Activated naive CD4-positive, alpha-beta T cell treated with anti-CD3 and anti-CD28 coated beads, Interleukin-2, amount 50 U/mL, for 24 hours (primary cell): Measurements from ENCODE around the gene SEPTIN11.

Source experiments
- H3K27ac Mint-ChIP-seq: one replicate; pipeline ENCODE4 v1.8.0; 2021; ENCODE audit warnings: mild to moderate bottlenecking, mixed read lengths
- H3K27me3 Mint-ChIP-seq: one replicate; pipeline ENCODE4 v1.8.0; 2021; ENCODE audit warnings: mixed read lengths
- H3K36me3 Mint-ChIP-seq: one replicate; pipeline ENCODE4 v1.8.0; 2021; ENCODE audit warnings: mixed read lengths
- H3K4me1 Mint-ChIP-seq: one replicate; pipeline ENCODE4 v1.8.0; 2021; ENCODE audit warnings: mixed read lengths
- H3K4me3 Mint-ChIP-seq: one replicate; pipeline ENCODE4 v1.8.0; 2021; ENCODE audit warnings: mild to moderate bottlenecking, mixed read lengths
- H3K9me3 Mint-ChIP-seq: one replicate; pipeline ENCODE4 v1.8.0; 2021; ENCODE audit warnings: mixed read lengths

SEPTIN11 gene

DNA sequence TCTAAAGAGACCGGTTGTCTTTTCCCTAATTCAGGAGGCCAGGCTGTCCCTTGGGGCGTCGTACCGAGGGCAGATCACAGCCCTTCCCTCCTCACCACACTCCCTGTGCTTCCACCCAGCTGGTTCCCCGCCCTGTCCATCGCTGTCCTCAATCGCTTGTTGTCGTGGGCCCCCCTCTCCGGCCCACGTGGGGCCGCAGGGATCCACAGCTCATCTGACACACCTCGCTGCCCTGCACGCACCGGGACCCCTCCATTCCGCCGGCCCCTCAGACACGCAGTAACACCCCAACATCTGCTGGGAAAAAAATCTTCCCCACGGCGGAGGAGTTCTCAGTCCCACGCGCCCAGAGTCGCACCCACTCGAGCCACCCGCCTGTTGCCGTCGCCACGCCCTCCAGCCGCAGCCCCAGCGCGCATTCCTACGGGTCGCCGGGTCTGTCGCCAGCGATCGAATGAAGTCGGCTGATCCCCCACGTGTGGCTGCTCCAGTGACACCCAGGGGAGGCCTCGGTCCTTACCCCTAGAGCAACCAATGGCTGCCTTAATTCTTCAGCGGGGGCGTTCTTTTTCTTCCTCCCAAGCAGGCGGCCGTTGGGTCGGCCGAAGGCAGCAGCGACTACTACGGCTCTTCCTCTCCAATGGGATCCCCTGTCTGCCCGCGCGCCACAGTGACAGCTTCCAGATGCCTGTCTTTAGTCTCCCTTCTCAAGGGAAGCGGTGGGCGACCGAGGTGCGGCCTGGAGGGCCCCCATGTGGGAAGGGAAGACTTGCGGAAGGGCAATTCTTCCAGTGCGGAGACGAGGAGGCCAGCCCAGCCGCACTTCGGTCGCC lies 893 bp upstream of the SEPTIN11 start:
- Mint-ChIP-seq H3K27me3 (peaks cover 6% of the 10 kb centered on the region), H3K4me1 (peaks cover 22% of the 10 kb centered on the region), H3K27ac (no peak overlapping the region), H3K9me3 (no peaks in the 10 kb centered on the region), H3K36me3 (no peaks in the 10 kb centered on the region), H3K4me3 (peak overlapping the region; percentile 84)

DNA sequence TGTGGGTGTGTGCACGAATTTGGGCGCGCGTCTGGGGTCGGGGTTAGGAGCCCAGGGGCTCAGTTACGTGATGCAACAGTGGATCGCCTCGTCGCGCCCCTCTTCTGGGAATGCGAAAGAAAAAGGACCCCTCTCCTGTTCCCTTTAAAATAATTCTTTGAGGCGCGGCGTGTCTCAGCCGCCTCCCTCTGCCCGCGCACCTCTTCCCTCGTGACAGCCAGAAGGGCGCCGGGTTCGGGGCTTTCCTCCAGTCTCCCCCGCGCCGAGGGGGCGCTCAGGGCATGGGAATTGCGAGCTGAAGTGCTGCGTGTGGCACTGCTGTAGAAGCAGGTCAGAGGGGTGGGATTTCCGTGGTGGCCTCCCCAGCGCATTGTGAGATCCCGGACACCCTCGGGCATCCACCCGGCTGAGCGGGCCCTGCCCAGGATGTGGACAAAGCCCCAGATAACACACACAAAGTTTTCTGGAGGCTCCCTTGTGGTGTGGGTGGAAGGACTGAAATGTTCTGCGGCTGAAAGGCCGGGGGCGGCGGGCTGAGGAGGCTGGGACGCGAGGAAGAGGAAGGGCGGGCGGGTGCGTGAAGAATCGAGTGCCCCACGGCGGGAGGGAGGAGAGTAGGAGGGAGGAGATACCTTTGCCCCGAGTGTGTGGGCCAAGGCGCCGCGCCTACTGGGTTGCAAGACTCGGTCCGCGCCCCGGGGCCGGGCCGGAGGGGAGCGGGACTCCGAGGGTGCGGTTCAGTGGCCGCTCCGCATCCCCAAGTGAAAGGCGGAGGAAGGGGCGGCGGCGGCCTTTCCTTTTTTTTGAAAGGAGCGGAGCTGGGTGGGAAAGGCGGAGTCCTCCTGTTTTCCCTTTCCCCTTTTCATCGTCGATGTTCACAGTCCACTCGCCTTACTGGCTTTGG lies 752 bp downstream of the SEPTIN11 start:
- Mint-ChIP-seq H3K4me3 (peak overlapping the region; percentile 84), H3K27me3 (peaks cover 9% of the 10 kb centered on the region), H3K9me3 (no peaks in the 10 kb centered on the region), H3K36me3 (peaks cover 3% of the 10 kb centered on the region), H3K27ac (peak overlapping the region; percentile 87), H3K4me1 (peaks cover 25% of the 10 kb centered on the region)

DNA sequence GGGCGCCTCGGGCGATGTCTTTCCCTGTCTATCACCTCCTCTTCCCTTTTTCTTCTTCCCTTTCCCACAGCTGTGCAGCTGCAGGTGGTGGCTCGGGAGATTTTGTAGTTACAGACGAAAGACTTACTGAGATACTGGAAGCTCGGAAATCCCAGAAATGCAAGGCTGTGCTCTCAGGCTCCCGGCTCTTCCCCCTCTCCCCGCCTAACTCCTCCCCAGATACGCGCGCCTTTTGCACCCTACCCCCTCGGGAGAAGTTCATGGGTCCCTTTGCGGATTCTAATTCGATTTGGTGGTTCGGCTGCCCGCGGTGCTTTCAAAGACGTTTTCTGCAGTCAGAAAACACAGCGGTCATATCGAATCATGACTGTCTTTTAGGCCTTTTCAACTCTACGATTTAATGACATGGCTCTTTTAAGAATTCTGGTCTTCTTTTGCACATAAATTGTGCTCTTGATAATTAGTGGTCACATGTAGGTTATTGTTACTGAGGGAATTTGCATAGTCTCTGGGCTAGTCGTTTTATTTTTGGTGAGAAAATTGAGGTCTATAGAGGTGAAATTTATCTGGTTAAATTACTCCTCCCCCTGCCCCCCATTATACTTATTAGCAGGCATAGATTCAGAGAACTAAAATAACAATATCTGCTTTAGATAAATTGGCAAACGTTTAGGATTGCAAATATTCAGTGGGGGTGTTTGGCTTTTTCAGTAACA lies 1.6 kb downstream of the SEPTIN11 start:
- peak overlapping the region; percentile 36 for H3K27ac Mint-ChIP-seq
- no peaks in the 10 kb centered on the region for H3K9me3 Mint-ChIP-seq
- peaks cover 26% of the 10 kb centered on the region for H3K4me1 Mint-ChIP-seq
- peaks cover 11% of the 10 kb centered on the region for H3K27me3 Mint-ChIP-seq
- peaks cover 5% of the 10 kb centered on the region for H3K36me3 Mint-ChIP-seq
- H3K4me3 Mint-ChIP-seq, result peak overlapping the region; percentile 84

DNA sequence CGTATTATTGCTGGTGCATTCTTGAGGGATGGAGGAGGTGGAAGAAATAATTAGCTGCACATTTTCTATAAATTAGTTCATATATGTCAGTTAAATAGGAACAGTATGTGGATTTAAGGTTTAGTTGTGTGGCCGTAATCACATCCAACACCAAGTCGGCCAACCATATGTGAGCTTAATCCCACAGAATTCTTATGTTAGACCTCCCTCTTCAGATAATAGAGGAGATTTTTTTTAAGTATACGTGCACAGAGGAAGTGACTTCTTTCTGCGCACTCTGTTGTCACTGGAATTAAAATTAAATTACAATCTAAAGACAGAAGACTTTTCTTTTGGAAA lies 2.1 kb downstream of the SEPTIN11 start:
- H3K9me3 Mint-ChIP-seq, result no peaks in the 10 kb centered on the region
- peaks cover 11% of the 10 kb centered on the region for H3K27me3 Mint-ChIP-seq
- H3K36me3 Mint-ChIP-seq, result peaks cover 6% of the 10 kb centered on the region
- peaks cover 26% of the 10 kb centered on the region for H3K4me1 Mint-ChIP-seq
- peak overlapping the region; percentile 36 for H3K27ac Mint-ChIP-seq
- peak overlapping the region; percentile 17 for H3K4me3 Mint-ChIP-seq

DNA sequence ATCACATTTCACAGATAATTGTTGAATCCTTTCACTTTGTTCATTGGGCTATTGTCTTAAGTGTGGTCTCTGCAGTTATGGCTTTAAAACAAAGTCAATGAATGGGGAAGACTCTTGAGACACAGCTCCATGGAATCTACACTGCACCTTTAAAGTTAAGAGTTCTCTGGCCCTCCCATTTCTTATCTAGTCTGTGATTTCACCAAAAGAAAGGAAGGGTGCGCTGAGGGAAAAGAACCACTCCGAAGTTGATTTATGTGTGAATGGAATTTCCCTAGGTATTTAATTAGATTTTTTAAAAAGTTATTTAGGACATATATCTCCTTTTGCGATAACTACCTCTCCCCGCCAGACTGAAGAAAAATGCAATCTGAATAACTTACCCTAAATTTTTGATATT lies 2.5 kb downstream of the SEPTIN11 start:
- H3K27ac Mint-ChIP-seq, result no peak overlapping the region
- H3K4me1 Mint-ChIP-seq, result peaks cover 26% of the 10 kb centered on the region
- H3K27me3 Mint-ChIP-seq, result peaks cover 11% of the 10 kb centered on the region
- no peaks in the 10 kb centered on the region for H3K9me3 Mint-ChIP-seq
- peaks cover 6% of the 10 kb centered on the region for H3K36me3 Mint-ChIP-seq
- no peak overlapping the region for H3K4me3 Mint-ChIP-seq

DNA sequence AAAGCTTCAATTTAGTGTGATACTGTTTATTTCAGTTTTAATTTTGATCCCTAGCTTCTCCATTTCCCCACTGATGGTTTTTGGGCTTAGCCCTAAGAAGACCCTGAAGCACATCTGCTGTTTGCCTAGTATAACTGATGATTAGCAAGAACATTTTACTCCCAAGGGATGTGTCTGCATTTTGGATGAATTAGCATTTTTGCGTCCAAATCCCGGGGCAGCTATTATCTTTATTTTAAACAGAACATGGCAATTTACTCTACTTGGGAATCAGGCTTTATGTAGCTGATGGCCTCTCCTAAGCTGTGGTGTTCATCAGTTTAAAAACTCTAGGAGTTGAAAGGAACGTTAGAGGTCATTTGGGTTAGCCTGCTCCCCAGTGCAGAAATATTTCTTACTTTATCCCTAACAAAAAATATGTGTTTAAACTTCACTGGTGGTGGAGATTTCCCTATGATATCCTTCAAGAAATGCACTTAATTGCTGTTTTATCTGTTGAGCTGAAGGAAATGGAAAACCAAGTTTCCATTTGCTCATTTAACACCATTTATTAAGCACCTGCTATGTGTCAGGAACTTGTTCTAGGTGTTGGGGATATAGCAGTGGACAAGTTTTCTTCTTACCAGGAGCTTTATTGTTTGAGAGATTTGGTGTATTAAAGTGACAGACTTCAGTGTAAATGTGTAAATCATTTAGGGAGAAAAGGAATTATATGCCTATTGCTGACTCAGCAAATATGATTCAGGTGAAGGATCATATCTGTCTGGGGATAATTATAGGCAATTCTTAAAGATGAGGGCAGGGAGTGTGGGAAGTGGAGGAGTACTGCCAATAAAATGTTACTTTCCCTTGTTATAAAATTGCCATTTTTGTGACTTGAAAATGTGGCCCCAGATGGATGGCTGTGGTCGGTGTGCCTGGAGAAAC lies 3.4 kb downstream of the SEPTIN11 start:
- Mint-ChIP-seq H3K36me3 (peaks cover 6% of the 10 kb centered on the region), H3K4me3 (no peak overlapping the region), H3K4me1 (peaks cover 26% of the 10 kb centered on the region), H3K27ac (no peak overlapping the region), H3K9me3 (no peaks in the 10 kb centered on the region), H3K27me3 (peaks cover 11% of the 10 kb centered on the region)

DNA sequence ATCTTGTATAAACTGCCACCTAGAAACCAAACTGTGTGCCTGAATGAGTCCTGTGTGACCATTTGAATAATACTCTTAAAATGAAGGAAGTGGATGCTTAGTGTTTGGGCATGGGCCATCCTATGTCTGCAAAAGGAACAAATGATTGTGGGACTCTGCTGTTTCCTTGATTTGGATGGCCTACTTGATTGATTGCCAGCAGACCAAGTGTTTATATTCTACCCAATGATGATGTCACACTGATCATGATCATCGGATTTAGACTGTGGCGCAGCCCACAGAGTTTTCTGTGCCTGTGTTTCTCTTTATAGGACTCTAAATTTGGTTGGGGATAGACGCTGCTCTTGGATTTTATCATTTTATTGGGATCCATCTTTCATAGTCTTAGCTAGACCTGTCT lies 4.4 kb downstream of the SEPTIN11 start:
- H3K4me3 Mint-ChIP-seq, result no peak overlapping the region
- H3K9me3 Mint-ChIP-seq, result no peaks in the 10 kb centered on the region
- peaks cover 6% of the 10 kb centered on the region for H3K36me3 Mint-ChIP-seq
- peaks cover 20% of the 10 kb centered on the region for H3K4me1 Mint-ChIP-seq
- peaks cover 11% of the 10 kb centered on the region for H3K27me3 Mint-ChIP-seq
- no peak overlapping the region for H3K27ac Mint-ChIP-seq

DNA sequence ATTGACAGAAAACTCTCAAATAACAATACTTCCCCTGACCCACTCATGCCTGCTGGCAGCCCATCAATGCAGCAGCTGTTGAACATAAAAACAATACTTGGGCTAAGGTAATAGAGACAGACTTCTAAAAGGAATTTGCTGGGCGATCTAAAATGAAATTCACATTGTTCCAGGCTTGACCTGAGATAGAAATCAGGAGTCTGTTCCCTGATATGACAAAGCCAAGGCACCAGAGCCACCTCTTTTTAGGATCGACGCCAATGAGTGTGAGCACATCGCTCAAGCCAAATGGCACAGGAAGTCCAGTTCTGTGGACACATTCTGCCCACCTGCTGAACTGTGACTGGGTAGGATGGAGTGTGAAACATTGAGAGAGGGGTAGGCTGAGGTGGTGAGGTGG lies 4.9 kb downstream of the SEPTIN11 start:
- Mint-ChIP-seq H3K27me3 (peaks cover 11% of the 10 kb centered on the region), H3K4me3 (no peak overlapping the region), H3K4me1 (peaks cover 23% of the 10 kb centered on the region), H3K9me3 (no peaks in the 10 kb centered on the region), H3K27ac (no peak overlapping the region), H3K36me3 (peaks cover 8% of the 10 kb centered on the region)

DNA sequence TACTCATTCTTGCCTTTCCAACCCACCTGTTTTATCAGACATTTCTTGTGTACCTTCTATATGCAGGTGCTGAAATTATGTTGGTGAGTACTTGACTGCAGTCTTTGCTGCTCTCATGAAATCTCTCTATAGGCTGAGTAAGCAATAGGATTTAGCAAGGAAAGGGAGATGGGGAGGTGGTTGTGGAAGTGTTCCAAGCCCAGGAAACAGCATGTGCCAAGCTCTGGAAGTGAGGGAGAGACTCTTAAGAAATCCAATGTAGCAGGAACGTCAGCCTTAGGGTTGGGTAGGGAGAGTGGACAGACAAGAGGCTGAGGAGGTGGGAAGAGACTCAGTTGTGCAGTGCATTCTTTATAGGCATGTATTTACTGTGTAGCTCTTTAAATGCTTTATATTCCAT lies 5.6 kb downstream of the SEPTIN11 start:
- peaks cover 28% of the 10 kb centered on the region for H3K4me1 Mint-ChIP-seq
- no peak overlapping the region for H3K4me3 Mint-ChIP-seq
- peaks cover 8% of the 10 kb centered on the region for H3K36me3 Mint-ChIP-seq
- H3K27me3 Mint-ChIP-seq, result peaks cover 11% of the 10 kb centered on the region
- no peaks in the 10 kb centered on the region for H3K9me3 Mint-ChIP-seq
- H3K27ac Mint-ChIP-seq, result no peak overlapping the region

DNA sequence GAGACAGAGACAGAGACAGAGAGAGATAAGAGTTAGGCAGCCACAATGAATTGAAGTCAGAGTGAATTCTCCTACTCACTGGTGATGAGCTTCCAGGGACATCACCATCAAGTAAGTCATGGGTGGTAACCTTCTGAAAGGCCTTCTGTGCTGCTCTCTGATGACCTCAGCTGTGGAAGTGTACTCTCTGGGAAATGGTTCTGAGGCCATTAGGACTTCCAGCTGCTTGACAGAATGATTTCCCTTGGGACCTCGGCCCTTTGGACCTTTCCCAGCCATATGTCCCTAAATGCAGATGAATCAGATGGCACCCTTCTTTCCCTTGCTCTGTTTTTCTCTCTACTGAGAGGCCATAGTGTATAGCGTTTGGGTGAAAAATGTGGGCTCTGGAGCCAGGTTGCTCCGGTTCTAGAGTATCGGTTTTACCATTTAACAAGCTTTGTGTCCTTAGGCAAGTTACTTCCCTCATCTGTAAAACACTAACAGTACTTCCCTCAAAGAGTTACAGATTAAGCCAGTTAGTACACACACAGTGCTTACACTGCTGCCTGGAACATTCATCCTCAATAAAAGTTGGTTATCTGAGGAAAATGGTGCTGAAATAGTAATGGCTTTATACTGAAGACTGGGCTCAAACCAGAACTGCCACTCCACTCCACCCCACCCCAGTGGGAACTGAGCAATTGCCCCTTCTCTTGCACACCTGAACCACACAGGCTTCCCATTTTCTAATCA lies 7.6 kb downstream of the SEPTIN11 start:
- Mint-ChIP-seq H3K4me3 (no peak overlapping the region), H3K9me3 (no peaks in the 10 kb centered on the region), H3K27ac (no peak overlapping the region)

DNA sequence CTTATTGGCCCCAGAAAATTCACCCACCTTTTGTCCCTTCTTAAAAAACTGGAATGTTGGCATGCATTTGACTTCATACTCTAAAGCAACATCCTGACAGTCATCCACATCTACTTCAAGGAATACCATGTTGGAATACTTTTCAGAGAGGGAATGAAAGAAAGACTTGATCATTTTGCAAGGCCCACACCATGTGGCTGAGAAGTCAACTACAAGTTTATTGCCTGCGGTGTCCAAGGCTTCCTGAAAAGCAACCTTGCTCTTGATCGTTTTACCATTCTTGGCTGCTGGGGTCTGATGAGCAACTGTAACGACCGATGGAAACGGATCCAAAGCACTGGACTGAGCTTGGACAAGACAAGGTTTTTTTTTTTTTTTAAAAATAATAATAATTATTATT lies 9.3 kb downstream of the SEPTIN11 start:
- Mint-ChIP-seq H3K4me1 (peaks cover 20% of the 10 kb centered on the region), H3K27ac (no peak overlapping the region), H3K4me3 (no peak overlapping the region), H3K9me3 (no peaks in the 10 kb centered on the region), H3K36me3 (peaks cover 8% of the 10 kb centered on the region), H3K27me3 (peaks cover 5% of the 10 kb centered on the region)

More for the DNA sequence above, 7.6 kb downstream of the SEPTIN11 start:
- H3K4me1 Mint-ChIP-seq, result peaks cover 26% of the 10 kb centered on the region
- peaks cover 8% of the 10 kb centered on the region for H3K36me3 Mint-ChIP-seq
- peaks cover 10% of the 10 kb centered on the region for H3K27me3 Mint-ChIP-seq

DNA sequence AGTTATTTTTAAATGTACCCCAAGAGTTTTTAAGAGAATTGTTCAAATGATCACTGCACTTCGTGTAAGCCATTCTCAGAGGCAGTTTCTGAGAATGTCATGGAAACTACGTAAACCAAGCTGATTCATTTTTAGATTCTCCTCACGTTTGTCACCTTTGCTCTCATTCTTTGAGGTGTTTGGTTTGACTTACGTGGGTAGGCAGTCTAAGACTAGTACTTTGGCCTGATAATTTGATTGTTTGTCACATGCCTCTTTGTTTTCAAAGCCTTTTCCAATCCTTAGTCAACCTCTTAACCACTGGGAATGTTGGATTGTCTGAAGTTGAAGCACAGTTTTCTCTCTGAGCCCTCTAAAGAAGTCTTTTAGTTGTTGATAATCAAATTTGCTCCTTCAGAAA lies 10.5 kb downstream of the SEPTIN11 start:
- Mint-ChIP-seq H3K4me1 (peaks cover 20% of the 10 kb centered on the region), H3K27ac (no peak overlapping the region), H3K9me3 (peaks cover 5% of the 10 kb centered on the region), H3K36me3 (peaks cover 8% of the 10 kb centered on the region), H3K27me3 (peaks cover 5% of the 10 kb centered on the region), H3K4me3 (no peak overlapping the region)

DNA sequence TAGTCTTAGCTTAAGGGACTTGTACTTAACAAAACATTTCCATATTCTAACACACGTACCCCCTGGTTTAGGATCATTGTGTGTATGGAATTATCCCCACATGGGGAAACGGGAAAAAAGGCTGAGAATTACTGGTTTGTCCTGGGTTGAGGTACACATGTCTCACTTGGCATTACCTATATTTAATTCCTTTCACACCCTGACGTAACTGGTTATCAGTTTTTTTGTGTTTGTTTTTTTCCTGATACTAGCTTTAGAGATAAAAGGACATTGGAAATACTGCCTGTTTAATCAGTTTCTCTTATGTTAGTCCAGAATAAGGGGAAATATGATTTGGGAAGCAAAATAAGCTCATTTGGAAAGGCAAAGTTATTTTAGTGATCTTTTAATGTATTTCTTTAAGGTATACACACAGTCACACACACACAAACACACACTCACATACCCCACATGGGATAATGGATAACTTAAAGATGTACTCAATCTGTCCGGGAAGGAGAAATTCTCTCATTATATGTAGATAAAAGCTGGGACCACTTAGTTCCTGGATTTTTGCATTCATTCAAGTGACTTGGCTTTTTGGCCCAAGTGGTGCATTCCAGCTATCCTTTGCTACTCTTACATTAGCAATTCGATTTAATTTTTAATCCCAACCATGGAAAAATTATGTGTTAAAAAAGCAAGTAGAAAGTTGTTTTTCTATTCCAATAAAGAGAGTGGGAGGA lies 13.0 kb downstream of the SEPTIN11 start:
- peaks cover 17% of the 10 kb centered on the region for H3K4me1 Mint-ChIP-seq
- H3K27ac Mint-ChIP-seq, result no peak overlapping the region
- H3K36me3 Mint-ChIP-seq, result peaks cover 2% of the 10 kb centered on the region
- H3K9me3 Mint-ChIP-seq, result peaks cover 5% of the 10 kb centered on the region
- no peaks in the 10 kb centered on the region for H3K27me3 Mint-ChIP-seq
- no peak overlapping the region for H3K4me3 Mint-ChIP-seq
